Activated CD4-positive, alpha-beta T cell treated with anti-CD3 and anti-CD28 coated beads, Interleukin-2, amount 50 U/mL, for 24 hours (primary cell): Measurements from ENCODE around the gene CYTH3.
A peak's percentile ranks its signal among the peaks of the same experiment; 100 is the strongest.
"Not testable (repeated sequence)": the region's sequence is repeated elsewhere in the genome, so short reads cannot be mapped to it uniquely, and the experiment has no call there.

Experiments
- DNase-seq, 2 donors: peaks; one replicate each; pipeline ENCODE4 v3.0.0-alpha.2; 2020; ENCODE audit warnings: low read depth in 1 of 2, low spot score in 1 of 2

CYTH3 gene

GRCh38 chr7:6272481-6273323 lies at the start of gene CYTH3:
Gene CYTH3, minus strand, starts transcription at chr7:6272624. Its CDS starts 117 bp downstream, at chr7:6272507.
- peak; percentile 62 to 63 for DNase-seq

DNA sequence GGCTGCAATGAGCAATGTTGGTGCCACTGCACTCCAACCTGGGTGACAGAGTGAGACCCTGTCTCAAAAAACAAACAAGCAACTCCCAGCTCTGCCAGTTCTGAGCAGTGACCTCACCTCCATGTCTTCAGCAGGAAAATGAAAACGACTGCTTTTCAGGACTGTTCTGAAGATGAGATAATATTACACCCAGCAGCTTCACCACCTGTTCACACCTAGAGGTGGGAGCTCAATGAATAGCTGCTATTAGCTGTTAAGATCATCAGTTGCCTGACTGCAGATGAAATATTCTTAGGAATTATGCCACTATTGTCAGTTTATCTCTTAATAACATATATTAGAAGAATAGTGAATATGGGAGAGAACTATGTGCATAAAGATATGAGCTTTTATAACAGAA lies 48.4 kb upstream of the CYTH3 start:
- no peak for DNase-seq

- DNase-seq: no peak
These were observed 45.5 kb upstream of the CYTH3 start for GRCh38 chr7:6317797-6318438.

- no peak for DNase-seq
These were observed 43.8 kb upstream of the CYTH3 start for GRCh38 chr7:6316226-6316625.

GRCh38 chr7:6315746-6316145 lies 43.3 kb upstream of the CYTH3 start:
- no peak for DNase-seq

- DNase-seq: no peak
These were observed 38.0 kb upstream of the CYTH3 start for GRCh38 chr7:6310271-6310993.

DNA sequence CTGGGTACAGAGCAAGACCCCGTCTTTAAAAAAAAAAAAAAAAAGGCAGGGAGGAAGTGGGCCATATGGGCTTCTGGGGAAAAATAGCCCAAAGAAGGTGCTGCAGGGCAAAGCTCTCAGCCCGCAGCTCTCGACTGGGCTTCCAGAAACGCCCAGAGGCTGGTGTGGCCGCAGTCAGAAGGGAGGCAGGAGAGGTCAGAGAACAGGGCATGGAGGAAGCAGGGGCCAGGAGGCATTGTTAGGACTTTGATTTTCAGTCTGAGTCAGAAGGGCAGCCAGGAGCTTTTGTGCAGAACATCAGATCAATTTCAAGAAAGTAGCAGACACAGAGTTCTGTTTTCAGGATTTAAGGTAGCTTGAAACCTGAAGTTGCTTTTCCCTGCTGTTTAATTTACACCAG lies 35.3 kb upstream of the CYTH3 start:
- no peak for DNase-seq

DNA sequence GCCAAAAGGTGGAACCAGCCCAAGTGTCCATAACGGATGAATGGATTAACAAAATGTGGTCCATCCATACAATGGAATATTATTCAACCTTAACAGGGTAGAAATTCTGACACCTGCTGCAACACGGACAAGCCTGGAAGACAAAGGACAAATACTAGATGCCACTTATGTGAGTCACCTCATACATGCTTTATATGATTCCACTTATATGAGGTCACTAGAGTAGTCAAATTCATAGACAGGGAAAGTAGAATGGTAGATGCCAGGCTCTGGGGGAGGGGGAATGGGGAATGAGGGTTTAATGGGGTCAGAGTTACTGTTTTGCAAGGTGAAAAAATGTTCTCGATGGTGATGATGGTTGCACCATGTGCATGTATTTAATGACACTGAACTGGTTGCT lies 34.0 kb upstream of the CYTH3 start:
- no peak for DNase-seq

DNA sequence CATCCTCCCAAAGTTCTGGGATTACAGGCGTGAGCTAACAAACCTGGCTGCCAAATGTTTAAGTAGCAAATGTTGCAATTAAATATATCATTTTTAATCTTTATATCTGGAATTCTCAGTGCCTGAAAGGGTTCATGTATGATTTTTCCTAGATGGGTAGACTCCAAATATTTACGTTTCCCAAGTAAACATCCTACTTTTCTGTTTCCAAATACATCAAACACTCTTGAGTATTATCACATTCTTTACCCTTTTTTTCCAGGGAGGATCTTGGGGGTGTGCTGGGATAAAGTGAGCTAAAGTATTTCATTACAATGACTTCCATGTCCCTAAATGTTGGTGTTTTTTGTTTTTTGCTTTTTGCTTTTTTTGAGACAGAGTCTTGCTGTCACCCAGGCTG lies 32.9 kb upstream of the CYTH3 start:
- no peak for DNase-seq

DNA sequence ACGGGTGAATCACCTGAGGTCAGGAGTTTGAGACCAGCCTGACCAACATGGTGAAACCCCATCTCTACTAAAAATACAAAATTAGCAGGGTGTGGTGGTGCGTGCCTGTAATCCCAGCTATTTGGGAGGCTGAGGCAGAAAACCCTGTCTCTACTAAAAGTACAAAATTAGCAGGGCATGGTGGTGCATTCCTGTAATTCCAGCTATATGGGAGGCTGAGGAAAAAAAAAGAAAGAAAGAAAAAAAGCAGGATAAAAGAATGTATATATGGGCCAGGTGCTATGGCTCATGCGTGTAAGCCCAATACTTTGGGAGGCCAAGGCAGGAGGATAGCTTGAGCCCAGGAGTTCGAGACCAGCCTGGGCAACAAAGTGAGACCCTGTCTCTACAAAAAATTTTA lies 29.0 kb upstream of the CYTH3 start:
- DNase-seq: not testable (repeated sequence)

GRCh38 chr7:6299774-6300173 lies 27.4 kb upstream of the CYTH3 start:
- DNase-seq: no peak

GRCh38 chr7:6294839-6295238 lies 22.4 kb upstream of the CYTH3 start:
- no peak for DNase-seq

- DNase-seq: no peak
These were observed 20.8 kb upstream of the CYTH3 start for GRCh38 chr7:6293202-6293601.

DNA sequence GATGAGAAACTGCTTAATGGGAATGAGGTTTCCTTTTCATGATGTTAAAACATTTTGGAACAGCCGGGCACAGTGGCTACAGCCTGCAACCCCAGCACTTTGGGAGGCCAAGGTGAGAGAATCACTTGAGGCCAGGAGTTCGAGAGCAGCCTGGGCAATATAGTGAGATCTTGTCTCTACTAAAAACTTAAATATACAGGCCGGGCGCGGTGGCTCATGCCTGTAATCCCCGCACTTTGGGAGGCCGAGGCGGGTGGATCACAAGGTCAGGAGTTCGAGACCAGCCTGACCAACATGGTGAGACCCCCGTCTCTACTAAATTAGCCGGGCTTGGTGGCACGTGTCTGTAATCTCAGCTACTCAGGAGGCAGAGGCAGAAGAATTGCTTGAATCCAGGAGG lies 19.5 kb upstream of the CYTH3 start:
- DNase-seq: not testable (repeated sequence)

- DNase-seq: no peak
These were observed 19.1 kb upstream of the CYTH3 start for GRCh38 chr7:6291531-6291930.

- no peak for DNase-seq
These were observed 17.9 kb upstream of the CYTH3 start for GRCh38 chr7:6290319-6290741.

GRCh38 chr7:6288270-6288860 lies 15.9 kb upstream of the CYTH3 start:
- DNase-seq: no peak

DNA sequence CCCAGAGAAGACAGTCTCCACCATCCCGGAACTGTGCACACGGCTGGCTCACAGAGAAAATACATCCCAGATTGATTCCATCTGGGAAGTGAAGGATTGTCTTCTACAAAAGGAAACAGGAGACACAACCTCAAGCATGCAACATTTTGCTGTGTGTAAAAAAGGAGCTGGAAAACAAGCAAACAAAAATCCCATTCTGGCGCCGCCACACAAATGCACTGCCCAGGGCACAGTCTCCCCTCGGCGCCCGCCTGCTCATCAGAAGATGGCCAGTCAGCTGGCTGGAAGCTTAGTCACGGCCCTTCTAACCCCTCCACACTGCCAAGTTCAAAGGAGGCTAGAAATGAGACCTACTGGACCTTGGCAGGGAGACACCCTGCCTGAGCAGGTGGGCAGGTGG lies 14.1 kb upstream of the CYTH3 start:
- DNase-seq: no peak

GRCh38 chr7:6284461-6285360 lies 12.3 kb upstream of the CYTH3 start:
- no peak for DNase-seq

- DNase-seq: no peak
These were observed 11.6 kb upstream of the CYTH3 start for GRCh38 chr7:6284055-6284400.
